ENCODE results near the gene STPG3. TPM values are rescaled to one million over a fixed set of nuclear protein-coding genes. Genes with fewer than 3 reads are reported as not detected.

STPG3 gene
- total and polyA plus RNA-seq, 2 of the 13 experiments (the other 11 are each of a cell fraction or from before 2014, with no cell fraction given), result not detected

DNA sequence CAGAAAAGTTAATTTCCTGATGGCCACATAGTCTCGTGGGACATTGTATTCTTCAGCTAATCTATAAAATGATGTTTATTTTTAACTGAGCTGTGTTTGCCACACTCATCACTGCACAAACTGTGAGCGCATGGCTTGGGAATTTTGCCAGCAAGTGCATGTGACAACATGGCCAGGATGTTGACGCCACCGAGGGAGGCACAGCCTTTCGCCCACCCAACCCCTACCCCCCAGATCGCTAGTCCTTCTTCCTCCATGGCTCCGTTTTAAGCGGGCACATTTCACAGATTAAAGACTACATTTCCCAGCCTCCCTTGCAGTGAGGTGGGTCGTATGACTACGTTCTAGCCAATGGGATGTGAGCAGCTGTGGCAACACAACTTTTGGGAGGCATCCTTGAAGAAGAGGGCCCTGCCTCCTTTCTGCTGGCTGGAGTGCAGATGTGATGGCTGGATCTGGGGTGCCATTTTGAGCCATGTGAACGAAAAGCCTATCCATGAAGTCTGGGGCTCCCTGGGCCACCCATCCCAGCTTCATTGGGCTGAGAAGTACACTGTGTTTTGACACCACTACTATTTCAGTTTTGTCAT is 43.1 kb downstream of the STPG3 start (continued):
- TF ChIP-seq, protein P1, sequence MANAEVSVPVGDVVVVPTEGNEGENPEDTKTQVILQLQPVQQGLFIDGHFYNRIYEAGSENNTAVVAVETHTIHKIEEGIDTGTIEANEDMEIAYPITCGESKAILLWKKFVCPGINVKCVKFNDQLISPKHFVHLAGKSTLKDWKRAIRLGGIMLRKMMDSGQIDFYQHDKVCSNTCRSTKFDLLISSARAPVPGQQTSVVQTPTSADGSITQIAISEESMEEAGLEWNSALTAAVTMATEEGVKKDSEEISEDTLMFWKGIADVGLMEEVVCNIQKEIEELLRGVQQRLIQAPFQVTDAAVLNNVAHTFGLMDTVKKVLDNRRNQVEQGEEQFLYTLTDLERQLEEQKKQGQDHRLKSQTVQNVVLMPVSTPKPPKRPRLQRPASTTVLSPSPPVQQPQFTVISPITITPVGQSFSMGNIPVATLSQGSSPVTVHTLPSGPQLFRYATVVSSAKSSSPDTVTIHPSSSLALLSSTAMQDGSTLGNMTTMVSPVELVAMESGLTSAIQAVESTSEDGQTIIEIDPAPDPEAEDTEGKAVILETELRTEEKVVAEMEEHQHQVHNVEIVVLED (CRISPR knock-in tag; IDR thresholded peaks at IDR 0.05; ENCODE audit: borderline replicate concordance), result 0 out of 2 replicates have a peak, but pooled peaks have one; percentile 41
- TF ChIP-seq ZNF724P (CRISPR knock-in tag; IDR thresholded peaks at IDR 0.05; ENCODE audit: borderline replicate concordance) (peak; percentile 47; the same call in 1 of the 2 replicates), SALL2 (CRISPR knock-in tag; IDR thresholded peaks at IDR 0.05) (0 out of 2 replicates have a peak, but pooled peaks have one; percentile 19), ZNF839 (CRISPR knock-in tag; IDR thresholded peaks at IDR 0.05; ENCODE audit: borderline replicate concordance) (no peak), RARG (CRISPR knock-in tag; IDR thresholded peaks at IDR 0.05; ENCODE audit: low read depth) (0 out of 2 replicates have a peak, but pooled peaks have one; percentile 49), CC2D1A (CRISPR knock-in tag; IDR thresholded peaks at IDR 0.05) (no peak), ZSCAN9 (CRISPR knock-in tag; IDR thresholded peaks at IDR 0.05; ENCODE audit: borderline replicate concordance) (peak; percentile 22; the same call in 1 of the 2 replicates), ZBTB7A (CRISPR knock-in tag; IDR thresholded peaks at IDR 0.05) (peak; percentile 43; the same call in 1 of the 2 replicates), ELF1 (CRISPR knock-in tag; IDR thresholded peaks at IDR 0.05) (0 out of 2 replicates have a peak, but pooled peaks have one; percentile 22), IRF2 (CRISPR knock-in tag; IDR thresholded peaks at IDR 0.05) (peak; percentile 65; the same call in 1 of the 2 replicates), LCORL (IDR thresholded peaks at IDR 0.05) (no peak), LCORL (CRISPR knock-in tag; IDR thresholded peaks at IDR 0.05) (peak; percentile 57; the same call in 1 of the 2 replicates), POLR2G (IDR thresholded peaks at IDR 0.05; ENCODE audit: low read depth, low read length) (peak; percentile 31; the same call in 1 of the 2 replicates), ZNF782 (CRISPR knock-in tag; IDR thresholded peaks at IDR 0.05; ENCODE audit: borderline replicate concordance) (no peak), CBX5 (CRISPR knock-in tag; IDR thresholded peaks at IDR 0.05; ENCODE audit: borderline replicate concordance) (no peak), MYC (CRISPR knock-in tag; IDR thresholded peaks at IDR 0.05; ENCODE audit: borderline replicate concordance) (peak; percentile 42; the same call in 1 of the 2 replicates), RCOR2 (CRISPR knock-in tag; IDR thresholded peaks at IDR 0.05) (peak; percentile 59; the same call in 1 of the 2 replicates), TARDBP (CRISPR knock-in tag; IDR thresholded peaks at IDR 0.05) (0 out of 2 replicates have a peak, but pooled peaks have one; percentile 26), ZNF143 (CRISPR knock-in tag; IDR thresholded peaks at IDR 0.05) (peak; percentile 92), CBX1 (IDR thresholded peaks at IDR 0.05; ENCODE audit: low read depth) (no peak), ZNF546 (CRISPR knock-in tag; conservative IDR thresholded peaks at IDR 0.05) (no peak), U2AF2 (IDR thresholded peaks at IDR 0.05; ENCODE audit: low read depth, low read length) (no peak), KLF16 (CRISPR knock-in tag; IDR thresholded peaks at IDR 0.05) (0 out of 4 replicates have a peak, but pooled peaks of 1 of the 2 experiments have one; percentile 27), PCBP2 (optimal IDR thresholded peaks at IDR 0.05; ENCODE audit: low read depth, low read length, poor library complexity, severe bottlenecking) (no peak), ZFX (CRISPR knock-in tag; IDR thresholded peaks at IDR 0.05; ENCODE audit: low read depth) (peak; percentile 38; the same call in 1 of the 2 replicates)
- TF ChIP-seq, protein P2, sequence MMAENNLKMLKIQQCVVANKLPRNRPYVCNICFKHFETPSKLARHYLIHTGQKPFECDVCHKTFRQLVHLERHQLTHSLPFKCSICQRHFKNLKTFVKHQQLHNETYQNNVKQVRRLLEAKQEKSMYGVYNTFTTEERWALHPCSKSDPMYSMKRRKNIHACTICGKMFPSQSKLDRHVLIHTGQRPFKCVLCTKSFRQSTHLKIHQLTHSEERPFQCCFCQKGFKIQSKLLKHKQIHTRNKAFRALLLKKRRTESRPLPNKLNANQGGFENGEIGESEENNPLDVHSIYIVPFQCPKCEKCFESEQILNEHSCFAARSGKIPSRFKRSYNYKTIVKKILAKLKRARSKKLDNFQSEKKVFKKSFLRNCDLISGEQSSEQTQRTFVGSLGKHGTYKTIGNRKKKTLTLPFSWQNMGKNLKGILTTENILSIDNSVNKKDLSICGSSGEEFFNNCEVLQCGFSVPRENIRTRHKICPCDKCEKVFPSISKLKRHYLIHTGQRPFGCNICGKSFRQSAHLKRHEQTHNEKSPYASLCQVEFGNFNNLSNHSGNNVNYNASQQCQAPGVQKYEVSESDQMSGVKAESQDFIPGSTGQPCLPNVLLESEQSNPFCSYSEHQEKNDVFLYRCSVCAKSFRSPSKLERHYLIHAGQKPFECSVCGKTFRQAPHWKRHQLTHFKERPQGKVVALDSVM (CRISPR knock-in tag; IDR thresholded peaks at IDR 0.05), result peak; percentile 64
- TF ChIP-seq, protein P3, sequence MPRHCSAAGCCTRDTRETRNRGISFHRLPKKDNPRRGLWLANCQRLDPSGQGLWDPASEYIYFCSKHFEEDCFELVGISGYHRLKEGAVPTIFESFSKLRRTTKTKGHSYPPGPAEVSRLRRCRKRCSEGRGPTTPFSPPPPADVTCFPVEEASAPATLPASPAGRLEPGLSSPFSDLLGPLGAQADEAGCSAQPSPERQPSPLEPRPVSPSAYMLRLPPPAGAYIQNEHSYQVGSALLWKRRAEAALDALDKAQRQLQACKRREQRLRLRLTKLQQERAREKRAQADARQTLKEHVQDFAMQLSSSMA (CRISPR knock-in tag; IDR thresholded peaks at IDR 0.05), result no peak

All from HepG2 (cell line).